Progenitor cell of endocrine pancreas (in vitro differentiated cells): ENCODE measurements around the gene SNX14. TPM values are rescaled to one million over a fixed set of nuclear protein-coding genes. Genes with fewer than 3 reads are reported as not detected.

ENCODE experiments used
- DNase-seq: peaks from one replicate; pipeline ENCODE4 v3.0.0; 2021; ENCODE audit warnings: low spot score; ENCODE audit not compliant: unreplicated experiment
- H3K27ac Mint-ChIP-seq: 2 replicates; pipeline ENCODE4 v1.8.0; 2021; ENCODE audit warnings: mild to moderate bottlenecking, moderate library complexity, mixed read lengths
- H3K27me3 Mint-ChIP-seq: 2 replicates; pipeline ENCODE4 v1.8.0; 2021; ENCODE audit warnings: mixed read lengths
- H3K36me3 Mint-ChIP-seq: 2 replicates; pipeline ENCODE4 v1.8.0; 2022; ENCODE audit warnings: mixed read lengths; ENCODE audit not compliant: insufficient read depth
- H3K4me1 Mint-ChIP-seq: 2 replicates; pipeline ENCODE4 v1.8.0; 2021; ENCODE audit warnings: low read depth, mixed read lengths
- H3K4me3 Mint-ChIP-seq: 2 replicates; pipeline ENCODE4 v1.8.0; 2021; ENCODE audit warnings: low read depth, mild to moderate bottlenecking, moderate library complexity, mixed read lengths
- H3K9me3 Mint-ChIP-seq: 2 replicates; pipeline ENCODE4 v1.8.0; 2021; ENCODE audit warnings: low read depth, mixed read lengths
- CTCF ChIP-seq: fragments of 200-600 bp; sonication (generic); IDR thresholded peaks from one replicate; pipeline ENCODE4 v1.5.0; 2021; ENCODE audit warnings: antibody characterized with exemption, mild to moderate bottlenecking; ENCODE audit not compliant: unreplicated experiment
- total RNA-seq: library from RNA; stranded (reverse); gene quantifications from 2 replicates; pipeline ENCODE4 v1.2.1, GENCODE V29; 2021

SNX14 gene
- total RNA-seq, 1 donor from 2014 or later: 88.3 TPM

GRCh38 chr6:85494547-85495536 lies 98.8 kb downstream of the SNX14 start:
- no peak for DNase-seq
- peaks cover 17% of the 10 kb centered on the region for H3K9me3 Mint-ChIP-seq
- peaks cover 26% of the 10 kb centered on the region for H3K36me3 Mint-ChIP-seq
- no peaks in the 10 kb centered on the region for H3K4me1 Mint-ChIP-seq
- no peak overlapping the region for H3K27ac Mint-ChIP-seq
- no peak overlapping the region for H3K4me3 Mint-ChIP-seq
- TF ChIP-seq CTCF: no peak
- H3K27me3 Mint-ChIP-seq: no peaks in the 10 kb centered on the region

- Mint-ChIP-seq H3K4me3 (no peak overlapping the region), H3K9me3 (peaks cover 17% of the 10 kb centered on the region), H3K27ac (no peak overlapping the region), H3K27me3 (no peaks in the 10 kb centered on the region), H3K36me3 (peaks cover 24% of the 10 kb centered on the region), H3K4me1 (no peaks in the 10 kb centered on the region)
- no peak for TF ChIP-seq CTCF
- no peak for DNase-seq
Measured at GRCh38 chr6:85493389-85493788, 100.3 kb downstream of the SNX14 start.

- no peak for TF ChIP-seq CTCF
- no peaks in the 10 kb centered on the region for H3K4me1 Mint-ChIP-seq
- H3K27ac Mint-ChIP-seq: no peak overlapping the region
- H3K27me3 Mint-ChIP-seq: no peaks in the 10 kb centered on the region
- no peak for DNase-seq
- H3K9me3 Mint-ChIP-seq: no peaks in the 10 kb centered on the region
- H3K4me3 Mint-ChIP-seq: no peak overlapping the region
- H3K36me3 Mint-ChIP-seq: peaks cover 4% of the 10 kb centered on the region
Measured at GRCh38 chr6:85490516-85491248, 103.0 kb downstream of the SNX14 start.

- DNase-seq: no peak
- Mint-ChIP-seq H3K9me3 (no peaks in the 10 kb centered on the region), H3K27me3 (no peaks in the 10 kb centered on the region), H3K4me1 (peaks cover 6% of the 10 kb centered on the region), H3K27ac (no peak overlapping the region), H3K4me3 (no peak overlapping the region), H3K36me3 (peaks cover 2% of the 10 kb centered on the region)
- TF ChIP-seq CTCF: no peak
Measured at GRCh38 chr6:85484948-85485347, 108.7 kb downstream of the SNX14 start.

GRCh38 chr6:85483846-85484245 lies 109.8 kb downstream of the SNX14 start:
- no peak for DNase-seq
- Mint-ChIP-seq H3K27ac (no peak overlapping the region), H3K4me3 (no peak overlapping the region), H3K36me3 (peaks cover 2% of the 10 kb centered on the region), H3K9me3 (no peaks in the 10 kb centered on the region), H3K4me1 (peaks cover 6% of the 10 kb centered on the region), H3K27me3 (no peaks in the 10 kb centered on the region)
- TF ChIP-seq CTCF: no peak
